C4-2B (cell line): ENCODE results near the gene PHOSPHO2.

ENCODE experiments used
- CTCF ChIP-seq: fragments of 450-650 bp; conservative IDR thresholded peaks from 2 replicates; pipeline ENCODE4 v1.5.1; 2017; ENCODE audit warnings: mild to moderate bottlenecking
- ZFX ChIP-seq: fragments of 450-650 bp; IDR thresholded peaks from 2 replicates; pipeline ENCODE4 v1.6.1; 2017

GRCh38 chr2:169690958-169691357, 3.3 kb upstream of the PHOSPHO2 start:
- TF ChIP-seq CTCF (no peak), ZFX (no peak)
